ENCODE data around the gene FUT8. TPM values are rescaled to one million over a fixed set of nuclear protein-coding genes. Genes with fewer than 3 reads are reported as not detected.
A peak's percentile ranks its signal among the peaks of the same experiment; 100 is the strongest.

The FUT8 gene
- total and polyA plus RNA-seq, 2 experiments from 2014 or later = 17.4 to 35.4 TPM

DNA sequence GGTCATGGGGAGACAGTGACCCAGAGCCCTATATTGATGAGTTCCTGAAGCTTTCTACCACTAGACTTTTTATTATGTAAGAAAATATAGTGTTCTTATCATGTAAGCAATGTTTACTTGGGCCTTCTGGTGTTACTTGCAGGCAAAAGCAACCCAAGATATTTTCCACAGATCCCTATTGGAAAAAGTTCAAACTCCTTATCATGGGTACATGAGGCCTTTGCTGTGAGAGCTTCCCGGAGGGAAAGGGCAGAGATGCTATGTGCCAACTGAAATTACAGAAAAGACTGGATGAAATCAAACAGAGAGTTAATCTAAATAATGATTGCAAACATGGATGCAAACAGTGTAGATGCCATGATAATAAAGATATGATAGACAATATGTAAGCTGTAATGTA lies 361.5 kb downstream of the FUT8 start:
- H3K9me3 ChIP-seq (ENCODE audit: low read depth) = no peaks in the 10 kb centered on the region
- no peak overlapping the region for H3K4me3 ChIP-seq
- no peaks in the 10 kb centered on the region for H3K36me3 ChIP-seq
- TF ChIP-seq, protein P1, sequence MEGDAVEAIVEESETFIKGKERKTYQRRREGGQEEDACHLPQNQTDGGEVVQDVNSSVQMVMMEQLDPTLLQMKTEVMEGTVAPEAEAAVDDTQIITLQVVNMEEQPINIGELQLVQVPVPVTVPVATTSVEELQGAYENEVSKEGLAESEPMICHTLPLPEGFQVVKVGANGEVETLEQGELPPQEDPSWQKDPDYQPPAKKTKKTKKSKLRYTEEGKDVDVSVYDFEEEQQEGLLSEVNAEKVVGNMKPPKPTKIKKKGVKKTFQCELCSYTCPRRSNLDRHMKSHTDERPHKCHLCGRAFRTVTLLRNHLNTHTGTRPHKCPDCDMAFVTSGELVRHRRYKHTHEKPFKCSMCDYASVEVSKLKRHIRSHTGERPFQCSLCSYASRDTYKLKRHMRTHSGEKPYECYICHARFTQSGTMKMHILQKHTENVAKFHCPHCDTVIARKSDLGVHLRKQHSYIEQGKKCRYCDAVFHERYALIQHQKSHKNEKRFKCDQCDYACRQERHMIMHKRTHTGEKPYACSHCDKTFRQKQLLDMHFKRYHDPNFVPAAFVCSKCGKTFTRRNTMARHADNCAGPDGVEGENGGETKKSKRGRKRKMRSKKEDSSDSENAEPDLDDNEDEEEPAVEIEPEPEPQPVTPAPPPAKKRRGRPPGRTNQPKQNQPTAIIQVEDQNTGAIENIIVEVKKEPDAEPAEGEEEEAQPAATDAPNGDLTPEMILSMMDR (IDR thresholded peaks at IDR 0.05; ENCODE audit: low read depth, low read length) = no peak
- H3K27ac ChIP-seq = no peak overlapping the region
- H3K27me3 ChIP-seq = peaks cover 5% of the 10 kb centered on the region
- no peaks in the 10 kb centered on the region for H3K4me1 ChIP-seq (ENCODE audit: low read depth)
- peak in 1 of 2 donors; percentile 20 for DNase-seq (ENCODE audit: low read depth in 1 of 2, low spot score in 1 of 2)

DNA sequence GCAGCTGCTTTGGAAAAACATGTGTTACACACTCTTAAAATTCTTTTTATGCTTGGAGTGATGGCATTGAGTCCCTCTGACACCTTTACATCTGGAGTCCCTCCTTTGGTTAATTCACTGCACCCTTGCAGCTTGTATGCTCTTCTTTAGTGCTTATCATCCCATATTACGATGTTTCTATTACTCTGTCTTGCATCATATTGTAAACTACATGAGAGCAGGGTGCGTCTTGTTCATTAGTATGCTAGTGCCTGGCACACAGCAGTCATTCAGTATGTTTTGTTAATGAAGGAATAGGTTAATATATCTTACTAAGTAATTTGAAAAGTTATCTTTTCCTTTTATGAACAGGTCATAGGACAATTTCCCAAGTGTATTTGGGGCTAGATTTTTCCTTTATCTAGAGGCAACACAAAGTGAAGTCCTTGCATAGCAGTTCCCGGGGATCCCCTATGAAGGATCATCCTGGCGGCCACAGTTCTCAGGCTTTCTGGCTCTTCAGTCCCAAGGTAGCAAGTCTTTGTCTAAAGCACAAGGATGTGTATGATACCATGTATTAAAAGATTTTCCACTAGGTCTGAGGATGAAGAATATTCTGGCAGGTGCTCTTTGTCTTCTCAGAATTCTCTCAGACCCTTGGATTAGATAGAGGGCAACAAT lies 363.8 kb downstream of the FUT8 start:
- H3K9me3 ChIP-seq (ENCODE audit: low read depth) = no peaks in the 10 kb centered on the region
- TF ChIP-seq, protein P1 (IDR thresholded peaks at IDR 0.05; ENCODE audit: low read depth, low read length) = no peak
- no peaks in the 10 kb centered on the region for H3K36me3 ChIP-seq
- peaks cover 5% of the 10 kb centered on the region for H3K27me3 ChIP-seq
- H3K4me3 ChIP-seq = no peak overlapping the region
- H3K4me1 ChIP-seq (ENCODE audit: low read depth) = no peaks in the 10 kb centered on the region
- DNase-seq (ENCODE audit: low read depth in 1 of 2, low spot score in 1 of 2) = no peak
- H3K27ac ChIP-seq = no peak overlapping the region

DNA sequence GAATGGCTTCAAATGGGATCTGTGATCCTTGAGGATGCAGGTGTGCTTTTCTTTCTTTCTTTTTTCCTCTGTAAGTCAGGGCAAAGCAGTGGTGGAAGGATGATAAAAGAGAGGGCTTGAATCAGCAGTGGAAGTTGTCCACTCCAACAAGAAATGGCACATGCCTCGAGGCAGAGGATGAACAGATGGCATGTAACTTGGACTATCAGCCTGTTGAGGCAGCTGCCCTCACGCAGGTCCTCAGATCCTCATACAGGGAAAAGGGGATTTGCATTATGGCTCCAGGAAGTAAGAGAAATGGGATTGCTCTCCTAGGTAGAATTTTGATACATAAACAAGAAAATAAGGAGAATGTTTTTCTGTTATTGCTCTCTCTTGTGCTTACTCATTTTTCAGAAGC lies 368.0 kb downstream of the FUT8 start:
- no peak for DNase-seq (ENCODE audit: low read depth in 1 of 2, low spot score in 1 of 2)
- Histone ChIP-seq H3K27me3 (peaks cover 3% of the 10 kb centered on the region), H3K36me3 (no peaks in the 10 kb centered on the region), H3K9me3 (ENCODE audit: low read depth) (no peaks in the 10 kb centered on the region), H3K4me1 (ENCODE audit: low read depth) (no peaks in the 10 kb centered on the region), H3K4me3 (no peak overlapping the region), H3K27ac (no peak overlapping the region)
- TF ChIP-seq, protein P1 (IDR thresholded peaks at IDR 0.05; ENCODE audit: low read depth, low read length) = no peak

DNA sequence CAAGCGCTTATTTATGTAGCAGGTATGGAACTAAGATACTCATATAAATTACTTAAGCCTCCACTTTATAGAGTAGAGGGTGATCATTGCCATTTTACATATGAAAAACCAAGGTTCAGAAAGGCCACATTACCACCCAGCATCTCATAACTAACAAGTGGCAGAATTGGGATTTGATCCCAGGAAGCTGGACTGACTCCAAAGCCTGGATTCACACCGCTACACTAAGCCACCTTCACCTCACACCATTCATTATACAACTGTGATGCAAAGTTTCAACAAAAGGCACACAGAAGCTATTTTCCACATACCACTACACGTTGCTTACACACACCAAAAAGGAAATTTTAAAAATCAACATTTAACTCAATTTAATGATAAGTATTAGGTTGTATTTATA lies 370.6 kb downstream of the FUT8 start:
- TF ChIP-seq, protein P1 (IDR thresholded peaks at IDR 0.05; ENCODE audit: low read depth, low read length) = no peak

DNA sequence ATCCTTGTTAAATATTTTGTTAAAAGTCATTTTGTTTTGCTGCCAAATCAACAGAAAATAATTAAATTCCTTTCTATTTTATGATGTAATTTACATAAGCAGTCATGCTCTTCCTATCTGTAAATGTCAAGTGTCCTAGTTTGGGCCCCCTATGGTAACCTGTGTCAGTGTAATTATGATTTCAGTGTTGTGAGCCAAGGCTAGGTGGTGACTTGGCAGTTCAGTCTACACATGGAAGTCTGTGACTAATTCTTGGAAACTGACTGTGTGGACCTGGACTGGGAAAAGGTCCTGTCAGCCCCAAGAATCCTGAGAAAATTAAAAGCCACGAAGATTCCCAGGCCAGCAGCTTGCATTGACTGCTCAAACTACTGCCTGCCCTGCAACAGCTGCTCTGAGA lies 371.0 kb downstream of the FUT8 start:
- no peaks in the 10 kb centered on the region for H3K36me3 ChIP-seq
- H3K27me3 ChIP-seq = no peaks in the 10 kb centered on the region
- no peak overlapping the region for H3K27ac ChIP-seq
- DNase-seq (ENCODE audit: low read depth in 1 of 2, low spot score in 1 of 2) = no peak
- peaks cover 7% of the 10 kb centered on the region for H3K4me1 ChIP-seq (ENCODE audit: low read depth)
- TF ChIP-seq, protein P1 (IDR thresholded peaks at IDR 0.05; ENCODE audit: low read depth, low read length) = no peak
- H3K9me3 ChIP-seq (ENCODE audit: low read depth) = no peaks in the 10 kb centered on the region
- H3K4me3 ChIP-seq = no peak overlapping the region

More for the DNA sequence above, 370.6 kb downstream of the FUT8 start:
- Histone ChIP-seq H3K9me3 (ENCODE audit: low read depth) (no peaks in the 10 kb centered on the region), H3K4me3 (no peak overlapping the region), H3K27ac (no peak overlapping the region), H3K4me1 (ENCODE audit: low read depth) (peaks cover 7% of the 10 kb centered on the region), H3K36me3 (no peaks in the 10 kb centered on the region), H3K27me3 (no peaks in the 10 kb centered on the region)
- DNase-seq (ENCODE audit: low read depth in 1 of 2, low spot score in 1 of 2) = no peak

All from cardiac muscle cell (in vitro differentiated cells and primary cell).